IMR-90 (cell line): ENCODE data around the gene PLD2. TPM values are rescaled to one million over a fixed set of nuclear protein-coding genes. Genes with fewer than 3 reads are reported as not detected.

Source experiments
- ATAC-seq: fragments of 200-7000 bp; cut with Tn5 transposase; 2 replicates; pipeline ENCODE4 v1.9.1; 2020; ENCODE audit warnings: low read depth, mild to moderate bottlenecking, moderate library complexity
- BruUV-seq: library from RNA; stranded (reverse); fragments of 400-500 nt; replicated peaks from 2 replicates; lab custom pipeline; 2021; lab: Mats Ljungman, UMichigan
- CTCF ChIA-PET: fragments of 300-600 bp; formaldehyde crosslinking; extraction: SDS; loops from one replicate; lab custom pipeline; 2021; ENCODE audit warnings: antibody characterized with exemption; lab: Yijun Ruan, JAX
- POLR2A ChIA-PET: fragments of 300-600 bp; sonication (Branson Sonifier 250); formaldehyde crosslinking; loops from one replicate; lab custom pipeline; 2022; ENCODE audit warnings: antibody characterized with exemption; ENCODE audit not compliant: unreplicated experiment; lab: Charles Lee
- DNase-seq: peaks from one replicate; pipeline ENCODE4 v3.0.0; 2013
- H2AFZ ChIP-seq: replicated peaks from 2 replicates; pipeline ENCODE3; 2013; ENCODE audit warnings: low read length, mild to moderate bottlenecking; ENCODE audit not compliant: poor library complexity
- H2AK5ac ChIP-seq: 2 replicates; pipeline ENCODE4 v1.6.1; 2013; ENCODE audit warnings: low read depth, low read length, inconsistent platforms
- H2AK9ac ChIP-seq: replicated peaks from 2 replicates; pipeline ENCODE3; 2013; ENCODE audit warnings: mild to moderate bottlenecking, low read depth, low read length, moderate library complexity; ENCODE audit not compliant: poor library complexity
- H2BK120ac ChIP-seq: 2 replicates; pipeline ENCODE4 v1.6.1; 2013; ENCODE audit warnings: low read depth, low read length, inconsistent platforms
- H2BK15ac ChIP-seq: 3 replicates; pipeline ENCODE4 v1.6.1; 2013; ENCODE audit warnings: low read depth, low read length, inconsistent platforms
- H2BK20ac ChIP-seq: 2 replicates; pipeline ENCODE4 v1.6.1; 2013; ENCODE audit warnings: low read depth, mild to moderate bottlenecking, inconsistent platforms, low read length, moderate library complexity
- H2BK5ac ChIP-seq: 2 replicates; pipeline ENCODE4 v1.6.1; 2013; ENCODE audit warnings: mild to moderate bottlenecking, low read depth, low read length, inconsistent platforms; ENCODE audit not compliant: poor library complexity, severe bottlenecking
- H3K14ac ChIP-seq: replicated peaks from 2 replicates; pipeline ENCODE4 v1.6.1; 2013; ENCODE audit warnings: low read depth, low read length, inconsistent platforms
- H3K18ac ChIP-seq: 2 replicates; pipeline ENCODE4 v1.6.1; 2013; ENCODE audit warnings: low read depth, low read length, control low read depth
- H3K23ac ChIP-seq: 2 replicates; pipeline ENCODE4 v1.6.1; 2013; ENCODE audit warnings: low read depth, low read length, inconsistent platforms
- H3K27ac ChIP-seq: 2 replicates; pipeline ENCODE4 v1.5.1; 2013; ENCODE audit warnings: mild to moderate bottlenecking, control low read depth, low read length; ENCODE audit not compliant: insufficient read depth
- H3K27me3 ChIP-seq: 2 replicates; pipeline ENCODE4 v1.6.1; 2013; ENCODE audit warnings: low read length; ENCODE audit not compliant: control insufficient read depth, insufficient read depth
- H3K36me3 ChIP-seq: 2 replicates; pipeline ENCODE4 v1.6.1; 2013; ENCODE audit warnings: low read length, mixed read lengths; ENCODE audit not compliant: control insufficient read depth, insufficient read depth
- H3K4ac ChIP-seq: 2 replicates; pipeline ENCODE4 v1.6.1; 2013; ENCODE audit warnings: low read depth, low read length, inconsistent platforms
- H3K4me1 ChIP-seq: 2 replicates; pipeline ENCODE4 v1.6.1; 2013; ENCODE audit warnings: low read length, mixed read lengths; ENCODE audit not compliant: control insufficient read depth, insufficient read depth
- H3K4me2 ChIP-seq: 2 replicates; pipeline ENCODE4 v1.6.1; 2013; ENCODE audit warnings: low read depth, mild to moderate bottlenecking, control low read depth, low read length, moderate library complexity
- H3K4me3 ChIP-seq: 2 replicates; pipeline ENCODE4 v1.5.1; 2013; ENCODE audit warnings: low read depth, mild to moderate bottlenecking, control low read depth, low read length, moderate library complexity; ENCODE audit not compliant: insufficient read depth
- H3K56ac ChIP-seq: 2 replicates; pipeline ENCODE4 v1.6.1; 2013; ENCODE audit warnings: low read length, inconsistent platforms; ENCODE audit not compliant: insufficient read depth; ENCODE audit errors: extremely low read depth
- H3K79me1 ChIP-seq, 2 experiments: 2 replicates each; pipeline ENCODE4 v1.6.1; 2013; ENCODE audit warnings: low read length in 2 of 2, inconsistent platforms in 1 of 2, low read depth in 1 of 2
- H3K9ac ChIP-seq: 2 replicates; pipeline ENCODE4 v1.6.1; 2013; ENCODE audit warnings: low read depth, low read length, control low read depth
- H3K9me1 ChIP-seq: 2 replicates; pipeline ENCODE4 v1.6.1; 2013; ENCODE audit warnings: low read length, inconsistent platforms; ENCODE audit not compliant: insufficient read depth
- H3K9me3 ChIP-seq: 2 replicates; pipeline ENCODE4 v1.6.1; 2013; ENCODE audit warnings: low read length; ENCODE audit not compliant: control insufficient read depth, insufficient read depth
- H4K20me1 ChIP-seq: 2 replicates; pipeline ENCODE4 v1.6.1; 2013; ENCODE audit warnings: low read length, inconsistent platforms; ENCODE audit not compliant: insufficient read depth
- H4K5ac ChIP-seq: 2 replicates; pipeline ENCODE4 v1.6.1; 2013; ENCODE audit warnings: mild to moderate bottlenecking, low read depth, low read length, control low read depth
- H4K8ac ChIP-seq, 2 experiments: 2 replicates each; pipeline ENCODE4 v1.6.1; 2013; ENCODE audit warnings: low read depth in 2 of 2, low read length in 2 of 2, control low read depth in 1 of 2, inconsistent platforms in 1 of 2
- H4K91ac ChIP-seq: 2 replicates; pipeline ENCODE4 v1.6.1; 2013; ENCODE audit warnings: low read depth, low read length, inconsistent platforms; ENCODE audit not compliant: insufficient read depth
- BHLHE40 ChIP-seq: fragments of 150-350 bp; IDR thresholded peaks from 2 replicates; pipeline ENCODE4 v1.6.1; 2016; ENCODE audit warnings: mild to moderate bottlenecking, low read depth, low read length
- CEBPB ChIP-seq: IDR thresholded peaks from 2 replicates; pipeline ENCODE4 v1.6.1; 2012; ENCODE audit warnings: low read depth, low read length, improper control_type of control experiment
- CHD1 ChIP-seq: IDR thresholded peaks from 2 replicates; pipeline ENCODE4 v1.6.1; 2012; ENCODE audit warnings: low read depth, low read length, improper control_type of control experiment
- ELK1 ChIP-seq: fragments of 150-350 bp; IDR thresholded peaks from 2 replicates; pipeline ENCODE4 v1.6.1; 2016; ENCODE audit warnings: low read depth, mild to moderate bottlenecking, low read length, moderate library complexity, borderline replicate concordance
- FOS ChIP-seq: fragments of 150-350 bp; IDR thresholded peaks from 2 replicates; pipeline ENCODE4 v1.6.1; 2016; ENCODE audit warnings: low read depth, low read length
- MAFK ChIP-seq: IDR thresholded peaks from 2 replicates; pipeline ENCODE4 v1.6.1; 2012; ENCODE audit warnings: low read depth, low read length, improper control_type of control experiment
- MAZ ChIP-seq: IDR thresholded peaks from 2 replicates; pipeline ENCODE4 v1.6.1; 2012; ENCODE audit warnings: low read depth, mild to moderate bottlenecking, low read length, improper control_type of control experiment, moderate library complexity, borderline replicate concordance
- MXI1 ChIP-seq: IDR thresholded peaks from 2 replicates; pipeline ENCODE4 v1.6.1; 2012; ENCODE audit warnings: low read depth, mild to moderate bottlenecking, low read length, moderate library complexity, borderline replicate concordance
- NFE2L2 ChIP-seq: fragments of 150-350 bp; IDR thresholded peaks from 2 replicates; pipeline ENCODE4 v1.6.1; 2016; ENCODE audit warnings: low read depth, mild to moderate bottlenecking, low read length
- RCOR1 ChIP-seq: IDR thresholded peaks from 2 replicates; pipeline ENCODE4 v1.6.1; 2012; ENCODE audit warnings: mild to moderate bottlenecking, low read length, improper control_type of control experiment; ENCODE audit not compliant: insufficient replicate concordance
- SMC3 ChIP-seq: fragments of 150-350 bp; IDR thresholded peaks from 2 replicates; pipeline ENCODE4 v1.6.1; 2016; ENCODE audit warnings: low read depth, mild to moderate bottlenecking, antibody characterized with exemption, low read length, moderate library complexity
- USF2 ChIP-seq: fragments of 150-350 bp; IDR thresholded peaks from 2 replicates; pipeline ENCODE4 v1.6.1; 2017; ENCODE audit warnings: mild to moderate bottlenecking, antibody characterized with exemption, low read length, low read depth
- WGBS, 2 experiments: methylation state at CpG; one replicate each; pipeline versions ENCODE4 v1.1.5 to v1.1.7; 2013; ENCODE audit warnings: missing lambda C conversion rate in 2 of 2; ENCODE audit not compliant: insufficient read length in 1 of 2; ENCODE audit errors: extremely low coverage in 2 of 2; 5-methylcytosine and 5-hydroxymethylcytosine counted together
- dilution Hi-C: fragments of 300-500 bp; cut with HindIII; formaldehyde crosslinking; loops from one replicate; pipeline ENCODE4 v1.14.3; 2018; ENCODE audit warnings: low sequenced_read_pairs; ENCODE audit not compliant: unreplicated experiment
- in situ Hi-C: fragments of 300-500 bp; cut with MboI; formaldehyde crosslinking; loops from 3 replicates; pipeline ENCODE4 v1.14.3; 2019; ENCODE audit warnings: low sequenced_read_pairs, inconsistent platforms, mixed read lengths
- intact Hi-C: fragments of 100-400 bp; cut with micrococcal nuclease; formaldehyde crosslinking; loops from 2 replicates; pipeline ENCODE4 v1.10.0; 2022
- polyA plus RNA-seq, 3 experiments: library from polyadenylated mRNA; depleted of rRNA; stranded (reverse); fragments of >200 nt; gene quantifications; 2 replicates each; pipeline ENCODE4 v1.2.3, GENCODE V29; 2012; ENCODE audit warnings: low replicate concordance in 1 of 3
- total RNA-seq: library from RNA; depleted of rRNA; stranded (reverse); fragments of >200 nt; gene quantifications from 2 replicates; pipeline ENCODE4 v1.2.3, GENCODE V29; 2012
- TF ChIP-seq, protein P1 (sequence below): conservative IDR thresholded peaks from 2 replicates; pipeline ENCODE4 v1.5.1; 2012; ENCODE audit warnings: mild to moderate bottlenecking, low read depth, low read length, improper control_type of control experiment

Gene PLD2
- total and polyA plus RNA-seq, 2 of the 4 experiments (the other 2 are of a cell fraction), result 12.5 to 28.0 TPM

GRCh38 chr17:4823373-4824089 lies 16.6 kb downstream of the PLD2 start:
- Histone ChIP-seq H3K23ac (no peak overlapping the region), H3K4me1 (no peaks in the 10 kb centered on the region), H2AFZ (no peak overlapping the region), H2BK5ac (no peak overlapping the region), H4K20me1 (no peaks in the 10 kb centered on the region), H2BK20ac (no peak overlapping the region), H2AK5ac (no peak overlapping the region), H4K5ac (no peak overlapping the region), H3K18ac (no peak overlapping the region), H3K14ac (no peak overlapping the region), H3K9ac (no peak overlapping the region), H3K4ac (no peak overlapping the region), H3K9me1 (no peaks in the 10 kb centered on the region), H3K27me3 (no peaks in the 10 kb centered on the region), H3K4me2 (no peak overlapping the region), H2AK9ac (no peak overlapping the region), H3K36me3 (peaks cover 28% of the 10 kb centered on the region), H4K8ac (no peak overlapping the region), H2BK15ac (no peak overlapping the region), H3K9me3 (no peaks in the 10 kb centered on the region), H3K56ac (no peak overlapping the region), H4K91ac (no peak overlapping the region), H2BK120ac (no peak overlapping the region), H3K27ac (no peak overlapping the region), H3K79me1 (no peaks in the 10 kb centered on the region), H3K4me3 (no peak overlapping the region)
- dilution Hi-C loops (no loop called here), intact Hi-C loops (no loop called here), in situ Hi-C loops (no loop called here)
- BruUV-seq, result no TSS peak
- TF ChIP-seq SMC3 (no peak), USF2 (no peak), NFE2L2 (no peak), CHD1 (no peak), BHLHE40 (no peak), FOS (no peak), MXI1 (no peak), CEBPB (no peak), ELK1 (no peak), MAFK (no peak), RCOR1 (no peak), MAZ (no peak)
- TF ChIP-seq, protein P1, sequence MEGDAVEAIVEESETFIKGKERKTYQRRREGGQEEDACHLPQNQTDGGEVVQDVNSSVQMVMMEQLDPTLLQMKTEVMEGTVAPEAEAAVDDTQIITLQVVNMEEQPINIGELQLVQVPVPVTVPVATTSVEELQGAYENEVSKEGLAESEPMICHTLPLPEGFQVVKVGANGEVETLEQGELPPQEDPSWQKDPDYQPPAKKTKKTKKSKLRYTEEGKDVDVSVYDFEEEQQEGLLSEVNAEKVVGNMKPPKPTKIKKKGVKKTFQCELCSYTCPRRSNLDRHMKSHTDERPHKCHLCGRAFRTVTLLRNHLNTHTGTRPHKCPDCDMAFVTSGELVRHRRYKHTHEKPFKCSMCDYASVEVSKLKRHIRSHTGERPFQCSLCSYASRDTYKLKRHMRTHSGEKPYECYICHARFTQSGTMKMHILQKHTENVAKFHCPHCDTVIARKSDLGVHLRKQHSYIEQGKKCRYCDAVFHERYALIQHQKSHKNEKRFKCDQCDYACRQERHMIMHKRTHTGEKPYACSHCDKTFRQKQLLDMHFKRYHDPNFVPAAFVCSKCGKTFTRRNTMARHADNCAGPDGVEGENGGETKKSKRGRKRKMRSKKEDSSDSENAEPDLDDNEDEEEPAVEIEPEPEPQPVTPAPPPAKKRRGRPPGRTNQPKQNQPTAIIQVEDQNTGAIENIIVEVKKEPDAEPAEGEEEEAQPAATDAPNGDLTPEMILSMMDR, result no peak
- WGBS, 2 experiments, result 95% methylated on average over 3 of the region's 12 CpGs; no CpG with 5 or more reads in 1 of the 2 experiments
- no peak for ATAC-seq
- ChIA-PET CTCF (no interaction called here), POLR2A (interaction anchor here (0.5 to 0.6 kb wide), 2 partner anchors 15 to 27 kb away, joined by 3 read pairs; partner anchors contain the start of gene PSMB6)
- DNase-seq, result no peak
